SK-N-SH (cell line): ENCODE measurements around the gene FBXO47.

Experiments
- EZH2phosphoT487 ChIP-seq: fragments of 200-600 bp; sonication (generic); IDR thresholded peaks from 2 replicates; pipeline ENCODE4 v1.6.1; 2017; ENCODE audit warnings: low read depth, mixed run types, mild to moderate bottlenecking, antibody characterized with exemption, moderate library complexity, borderline replicate concordance
- MXI1 ChIP-seq: IDR thresholded peaks from 2 replicates; pipeline ENCODE4 v1.6.1; 2012; ENCODE audit warnings: mild to moderate bottlenecking, low read depth, low read length, improper control_type of control experiment
- RAD21 ChIP-seq: IDR thresholded peaks from 2 replicates; pipeline ENCODE4 v1.6.1; 2012; ENCODE audit warnings: mild to moderate bottlenecking, low read length
- SIN3A ChIP-seq: IDR thresholded peaks from 2 replicates; pipeline ENCODE4 v1.6.1; 2012; ENCODE audit warnings: low read depth, mild to moderate bottlenecking, low read length, moderate library complexity, borderline replicate concordance
- SMC3 ChIP-seq: IDR thresholded peaks from 2 replicates; pipeline ENCODE4 v1.6.1; 2012; ENCODE audit warnings: low read depth, low read length, improper control_type of control experiment
- TF ChIP-seq, protein P1 (sequence below): fragments of 200-600 bp; sonication (generic); IDR thresholded peaks from 2 replicates; pipeline ENCODE4 v1.6.1; 2017; ENCODE audit warnings: antibody characterized with exemption, mild to moderate bottlenecking, moderate library complexity

DNA sequence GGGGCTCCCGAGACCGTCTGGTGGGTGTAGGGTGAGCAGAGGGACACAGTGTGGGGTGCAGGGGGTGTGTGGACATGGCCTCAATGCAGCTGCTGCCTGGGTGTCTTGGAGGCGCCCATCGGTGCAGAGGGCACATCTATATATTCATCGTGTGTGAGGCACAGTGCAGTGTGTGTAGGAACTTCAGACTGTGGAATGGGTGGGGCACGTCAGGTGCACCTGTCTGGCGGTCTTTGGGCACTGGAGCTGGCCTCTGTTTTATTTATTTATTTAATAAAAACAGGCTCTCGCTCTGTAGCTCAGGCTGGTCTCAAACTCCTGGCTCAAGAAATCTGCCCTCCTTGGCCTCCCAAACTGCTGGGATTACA is 80.6 kb downstream of the FBXO47 start:
- TF ChIP-seq EZH2phosphoT487: no peak
- no peak for TF ChIP-seq SIN3A
- TF ChIP-seq SMC3: no peak
- TF ChIP-seq, protein P1, sequence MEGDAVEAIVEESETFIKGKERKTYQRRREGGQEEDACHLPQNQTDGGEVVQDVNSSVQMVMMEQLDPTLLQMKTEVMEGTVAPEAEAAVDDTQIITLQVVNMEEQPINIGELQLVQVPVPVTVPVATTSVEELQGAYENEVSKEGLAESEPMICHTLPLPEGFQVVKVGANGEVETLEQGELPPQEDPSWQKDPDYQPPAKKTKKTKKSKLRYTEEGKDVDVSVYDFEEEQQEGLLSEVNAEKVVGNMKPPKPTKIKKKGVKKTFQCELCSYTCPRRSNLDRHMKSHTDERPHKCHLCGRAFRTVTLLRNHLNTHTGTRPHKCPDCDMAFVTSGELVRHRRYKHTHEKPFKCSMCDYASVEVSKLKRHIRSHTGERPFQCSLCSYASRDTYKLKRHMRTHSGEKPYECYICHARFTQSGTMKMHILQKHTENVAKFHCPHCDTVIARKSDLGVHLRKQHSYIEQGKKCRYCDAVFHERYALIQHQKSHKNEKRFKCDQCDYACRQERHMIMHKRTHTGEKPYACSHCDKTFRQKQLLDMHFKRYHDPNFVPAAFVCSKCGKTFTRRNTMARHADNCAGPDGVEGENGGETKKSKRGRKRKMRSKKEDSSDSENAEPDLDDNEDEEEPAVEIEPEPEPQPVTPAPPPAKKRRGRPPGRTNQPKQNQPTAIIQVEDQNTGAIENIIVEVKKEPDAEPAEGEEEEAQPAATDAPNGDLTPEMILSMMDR: no peak
- TF ChIP-seq RAD21: no peak
- TF ChIP-seq MXI1: no peak
